Stimulated activated CD8-positive, alpha-beta memory T cell treated with anti-CD3 and anti-CD28 coated beads, Interleukin-4, amount 100 ng/mL, for 24 hours (primary cell): Measurements from ENCODE around the gene PRDM11.

Experiments
- DNase-seq: peaks from one replicate; pipeline ENCODE4 v3.0.0-alpha.2; 2020; ENCODE audit warnings: low read depth

PRDM11 gene

GRCh38 chr11:45211732-45212131 lies 65.3 kb downstream of the PRDM11 start:
- DNase-seq: no peak

DNA sequence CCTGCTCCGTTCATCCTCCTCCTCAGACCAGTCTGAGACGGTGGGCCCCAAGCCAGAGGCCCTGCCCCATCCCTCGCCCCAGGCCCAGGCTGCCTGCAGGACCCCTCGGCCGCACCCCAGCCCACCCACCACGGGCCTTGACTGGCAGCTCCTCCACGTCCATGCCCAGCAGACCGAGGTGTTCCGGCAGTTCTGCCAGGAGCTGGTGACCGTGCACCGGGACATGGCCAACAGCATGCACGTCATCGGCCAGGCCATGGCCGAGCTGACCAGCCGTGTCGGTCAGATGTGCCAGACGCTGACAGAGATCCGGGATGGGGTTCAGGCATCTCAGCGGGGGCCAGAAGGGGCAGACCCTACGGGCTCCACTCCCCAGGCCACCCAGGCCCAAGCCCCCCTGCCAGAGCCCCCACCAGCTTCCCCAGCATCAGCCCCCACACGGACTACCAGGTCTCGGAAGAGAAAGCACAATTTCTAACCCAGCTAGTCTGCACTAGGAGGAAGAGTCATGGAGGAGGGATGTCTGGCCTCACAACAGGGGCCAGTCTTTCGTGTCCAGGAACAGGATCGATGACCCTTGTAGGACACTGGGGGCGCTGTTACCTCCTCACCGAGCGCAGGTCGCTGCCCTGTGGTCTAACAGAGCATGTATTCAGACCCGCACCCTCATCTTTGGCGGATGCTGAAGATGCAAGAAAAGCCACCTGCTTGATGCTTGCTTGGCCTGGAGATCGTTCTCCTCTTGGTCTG lies 66.3 kb downstream of the PRDM11 start:
- DNase-seq: no peak

DNA sequence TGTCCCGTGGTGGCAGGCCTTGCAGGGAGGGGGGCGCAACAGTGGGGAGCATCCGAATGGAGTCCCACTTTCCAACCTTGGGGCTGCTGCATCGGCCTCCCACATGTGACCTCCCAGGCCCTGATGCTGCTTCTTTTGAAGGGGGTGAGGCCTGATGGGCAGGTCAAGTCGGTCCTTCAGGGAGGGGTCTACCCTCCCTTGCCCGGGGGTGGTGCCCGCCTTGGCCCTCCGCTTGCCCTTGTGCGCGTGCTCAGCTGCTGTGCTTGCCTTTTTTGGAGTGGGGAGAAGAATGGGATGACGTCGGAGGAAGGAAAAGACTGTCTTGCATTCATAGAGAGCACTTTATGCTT lies 66.9 kb downstream of the PRDM11 start:
- no peak for DNase-seq

DNA sequence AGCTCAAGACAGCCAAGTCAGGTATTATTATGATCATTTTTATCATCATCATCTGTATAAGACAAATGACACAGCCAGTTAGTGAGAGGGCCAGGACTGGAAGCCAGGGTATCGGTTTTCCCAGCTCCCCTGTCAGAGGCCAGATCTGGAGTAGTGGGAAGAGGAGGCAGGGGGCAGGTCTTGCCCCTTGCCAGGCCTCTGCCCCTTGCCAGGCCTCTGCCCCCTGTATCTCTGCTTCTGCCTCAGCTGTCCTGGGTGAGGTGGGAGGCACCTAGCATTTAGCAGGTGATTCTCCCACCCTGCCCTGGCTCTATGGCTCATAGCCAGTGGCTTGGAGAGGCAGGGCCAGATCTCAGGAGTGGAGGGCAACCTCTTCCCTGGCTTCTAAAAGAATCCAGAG lies 67.3 kb downstream of the PRDM11 start:
- no peak for DNase-seq

GRCh38 chr11:45215098-45215865 lies 68.8 kb downstream of the PRDM11 start:
- DNase-seq: no peak

GRCh38 chr11:45216031-45216430 lies 69.6 kb downstream of the PRDM11 start:
- DNase-seq: no peak

GRCh38 chr11:45216901-45217300 lies 70.5 kb downstream of the PRDM11 start:
- no peak for DNase-seq

DNA sequence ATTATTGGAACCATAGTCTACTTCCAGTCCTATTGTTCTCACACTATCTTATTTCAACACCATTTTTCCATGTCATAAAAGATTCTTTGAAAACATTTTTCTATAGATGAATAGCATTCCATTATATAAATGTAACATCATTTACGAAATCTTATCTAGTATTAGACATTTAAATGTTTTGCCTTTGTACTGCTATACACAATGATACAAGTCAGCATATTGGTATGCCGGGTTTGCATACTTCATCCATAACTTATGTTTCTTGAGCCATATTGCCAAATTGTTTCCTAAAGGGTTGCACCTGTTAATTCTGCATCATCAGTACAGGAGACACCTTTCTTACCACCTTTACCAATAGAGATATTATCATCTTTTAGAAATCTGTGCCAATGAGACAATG lies 71.6 kb downstream of the PRDM11 start:
- DNase-seq: no peak

DNA sequence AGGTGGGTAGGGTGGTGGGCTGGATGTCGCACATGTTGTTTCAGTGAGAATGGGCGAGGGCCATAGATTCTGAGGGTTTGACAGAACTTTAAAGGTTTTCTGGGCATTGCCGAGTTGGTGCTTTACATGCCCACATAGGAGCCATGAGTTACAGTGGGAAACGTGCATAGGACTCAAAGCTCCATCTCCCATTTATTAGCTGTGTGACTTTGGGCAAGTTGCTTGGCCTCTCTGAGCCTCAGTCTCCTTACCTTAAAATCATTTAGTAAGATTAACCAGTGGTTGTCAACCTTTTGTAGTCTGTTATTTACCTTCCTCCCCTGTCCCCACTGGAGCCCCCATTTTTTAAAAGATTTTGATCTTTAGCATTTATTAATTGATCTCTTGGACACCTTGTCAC lies 72.3 kb downstream of the PRDM11 start:
- DNase-seq: no peak

- no peak for DNase-seq
Measured at GRCh38 chr11:45219411-45219810, 73.0 kb downstream of the PRDM11 start.

- no peak for DNase-seq
Measured at GRCh38 chr11:45223496-45223895, 77.1 kb downstream of the PRDM11 start.

DNA sequence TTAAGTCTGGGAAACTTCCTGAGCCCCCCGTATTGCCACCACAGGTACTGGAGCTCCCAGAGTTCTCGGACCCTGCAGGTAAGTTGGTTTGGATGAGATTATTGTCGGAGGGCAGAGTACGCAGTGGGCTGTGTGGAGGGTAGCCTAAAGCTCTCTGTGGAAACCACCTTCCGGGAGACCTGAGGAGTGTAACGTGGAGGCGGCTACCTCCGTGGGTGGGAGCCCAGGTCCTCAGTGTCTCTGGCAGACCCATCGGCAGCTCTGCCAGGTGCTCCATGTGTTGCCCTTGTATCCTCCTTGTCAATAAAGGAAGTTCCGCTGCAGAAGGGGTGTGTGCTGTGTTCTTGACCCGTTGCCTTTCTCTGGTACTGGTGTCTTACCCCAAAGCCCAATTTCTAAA lies 78.3 kb downstream of the PRDM11 start:
- no peak for DNase-seq

- no peak for DNase-seq
Measured at GRCh38 chr11:45225277-45225676, 78.8 kb downstream of the PRDM11 start.

- no peak for DNase-seq
Measured at GRCh38 chr11:45225961-45226871, 79.8 kb downstream of the PRDM11 start.

DNA sequence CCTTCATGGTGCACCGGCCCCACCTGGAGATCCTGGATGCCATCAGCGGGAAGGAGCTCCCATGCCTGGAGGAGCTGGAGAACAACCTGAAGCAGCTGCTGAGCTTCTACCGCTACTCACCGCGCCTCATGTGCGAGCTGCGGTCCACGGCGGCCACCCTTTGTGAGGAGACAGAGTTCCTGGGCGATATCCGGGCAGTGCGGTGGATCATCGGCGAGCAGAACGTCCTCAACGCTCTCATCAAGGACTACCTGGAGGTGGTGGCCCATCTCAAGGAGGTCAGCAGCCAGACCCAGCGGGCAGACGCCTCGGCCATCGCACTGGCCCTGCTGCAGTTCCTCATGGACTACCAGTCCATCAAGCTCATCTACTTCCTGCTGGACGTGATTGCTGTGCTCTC lies 80.5 kb downstream of the PRDM11 start:
- DNase-seq: no peak

DNA sequence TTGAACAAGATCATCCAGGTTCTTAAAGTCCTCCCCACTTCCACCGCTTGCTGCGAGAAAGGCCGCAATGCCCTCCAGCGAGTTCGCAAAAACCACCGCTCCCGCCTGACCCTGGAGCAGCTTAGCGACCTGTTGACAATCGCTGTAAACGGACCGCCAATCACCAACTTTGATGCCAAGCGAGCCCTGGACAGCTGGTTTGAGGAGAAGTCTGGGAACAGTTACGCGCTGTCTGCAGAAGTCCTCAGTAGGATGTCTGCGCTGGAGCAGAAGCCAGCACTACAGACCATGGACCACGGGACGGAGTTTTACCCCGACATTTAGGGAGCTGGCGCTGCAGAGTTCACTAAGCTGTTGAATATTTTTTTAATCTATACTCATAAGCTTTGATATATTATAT lies 81.4 kb downstream of the PRDM11 start:
- no peak for DNase-seq

GRCh38 chr11:45229401-45230020 lies 83.1 kb downstream of the PRDM11 start:
- no peak for DNase-seq

- DNase-seq: no peak
Measured at GRCh38 chr11:45232341-45233080, 86.1 kb downstream of the PRDM11 start.

- peak; percentile 56 for DNase-seq
Measured at GRCh38 chr11:45233121-45233803, 86.8 kb downstream of the PRDM11 start.

DNA sequence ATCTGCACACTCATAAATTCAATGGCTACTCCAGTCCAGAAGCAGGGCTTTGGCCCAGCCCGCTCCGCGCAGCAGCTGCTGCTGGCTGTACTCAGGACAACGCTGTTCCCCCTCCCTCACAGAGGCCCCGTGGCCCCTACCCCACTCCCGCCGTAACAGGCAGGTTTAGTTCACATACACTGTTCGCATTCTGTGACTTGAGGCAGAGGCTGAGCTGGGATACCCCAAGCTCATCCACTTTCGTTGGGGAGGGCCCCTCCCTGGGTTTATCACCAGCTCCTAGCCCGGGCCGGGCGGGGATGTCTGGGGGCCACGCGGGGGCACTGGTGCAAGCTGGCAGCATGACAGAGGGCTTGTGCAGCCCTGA lies 87.3 kb downstream of the PRDM11 start:
- DNase-seq: no peak
